ENCODE measurements around the gene GRK3.
"Not testable (repeated sequence)": the region's sequence is repeated elsewhere in the genome, so short reads cannot be mapped to it uniquely, and the experiment has no call there.

Gene GRK3

DNA sequence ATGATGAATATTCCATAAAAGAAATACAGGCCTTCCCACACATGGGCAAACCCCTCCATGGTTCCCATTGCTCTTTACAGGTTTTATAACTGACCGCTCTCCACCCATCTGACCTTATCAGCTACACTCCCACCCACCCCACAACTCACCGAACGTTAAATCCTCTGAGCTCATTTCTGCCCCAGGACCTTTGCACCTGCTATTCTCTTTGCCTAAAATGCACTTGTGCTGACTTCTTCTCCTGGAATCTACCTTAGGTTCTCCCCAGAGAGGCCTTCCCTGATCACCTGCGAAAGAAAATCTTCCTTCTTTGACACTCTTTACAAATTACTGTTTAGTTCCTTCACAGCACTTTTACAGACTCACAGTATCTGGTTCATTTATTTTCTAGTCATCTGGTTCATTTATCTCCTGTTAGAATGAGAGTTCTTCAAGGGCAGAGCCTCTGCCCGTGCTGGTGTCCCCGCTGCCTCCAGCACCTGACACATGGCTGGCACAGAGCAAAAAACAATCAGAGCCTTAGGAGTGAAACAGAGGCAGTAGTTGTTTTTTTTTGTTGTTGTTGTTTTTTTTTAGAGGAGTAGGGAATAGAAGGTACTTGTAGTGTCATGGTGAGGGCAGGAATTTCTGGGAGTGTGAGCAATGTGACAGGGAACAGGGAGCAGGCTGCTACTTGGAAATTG, 21.6 kb upstream of the GRK3 start:
- DNase-seq = no peak
- no peak for TF ChIP-seq POLR2A (IDR thresholded peaks at IDR 0.05; ENCODE audit: low read length)
- TF ChIP-seq GATA1 (IDR thresholded peaks at IDR 0.05; ENCODE audit: low read depth, low read length) = no peak

DNA sequence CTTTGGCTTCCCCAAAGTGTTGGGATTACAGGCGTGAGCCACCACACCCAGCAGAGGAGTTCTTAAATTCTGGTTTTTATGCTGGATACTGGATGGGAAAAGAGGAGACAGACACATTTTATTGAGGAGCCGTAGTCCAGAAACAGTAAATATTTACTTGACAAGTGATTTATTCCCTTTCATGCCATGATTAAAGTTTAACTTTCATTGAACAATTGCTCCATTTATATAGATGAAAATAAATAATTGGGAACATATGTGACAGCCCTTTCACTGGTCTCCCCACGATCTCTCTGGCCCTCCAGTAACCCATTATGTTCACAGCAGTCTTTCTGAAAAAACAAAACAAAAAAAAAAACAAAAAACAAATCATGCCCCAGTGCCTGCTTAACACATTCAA, 19.3 kb upstream of the GRK3 start:
- DNase-seq = no peak
- TF ChIP-seq GATA1 (IDR thresholded peaks at IDR 0.05; ENCODE audit: low read depth, low read length) (no peak), POLR2A (IDR thresholded peaks at IDR 0.05; ENCODE audit: low read length) (no peak)

GRCh38 chr22:25545672-25546071, 18.8 kb upstream of the GRK3 start:
- no peak for DNase-seq
- TF ChIP-seq GATA1 (IDR thresholded peaks at IDR 0.05; ENCODE audit: low read depth, low read length) (no peak), POLR2A (IDR thresholded peaks at IDR 0.05; ENCODE audit: low read length) (no peak)

GRCh38 chr22:25546242-25546641, 18.2 kb upstream of the GRK3 start:
- TF ChIP-seq GATA1 (IDR thresholded peaks at IDR 0.05; ENCODE audit: low read depth, low read length) = no peak
- TF ChIP-seq POLR2A (IDR thresholded peaks at IDR 0.05; ENCODE audit: low read length) = no peak
- DNase-seq = no peak

GRCh38 chr22:25546751-25547150, 17.7 kb upstream of the GRK3 start:
- no peak for DNase-seq
- TF ChIP-seq GATA1 (IDR thresholded peaks at IDR 0.05; ENCODE audit: low read depth, low read length) (no peak), POLR2A (IDR thresholded peaks at IDR 0.05; ENCODE audit: low read length) (no peak)

- TF ChIP-seq GATA1 (IDR thresholded peaks at IDR 0.05; ENCODE audit: low read depth, low read length) (no peak), POLR2A (IDR thresholded peaks at IDR 0.05; ENCODE audit: low read length) (no peak)
- no peak for DNase-seq
Measured at GRCh38 chr22:25548866-25549464, 15.5 kb upstream of the GRK3 start.

DNA sequence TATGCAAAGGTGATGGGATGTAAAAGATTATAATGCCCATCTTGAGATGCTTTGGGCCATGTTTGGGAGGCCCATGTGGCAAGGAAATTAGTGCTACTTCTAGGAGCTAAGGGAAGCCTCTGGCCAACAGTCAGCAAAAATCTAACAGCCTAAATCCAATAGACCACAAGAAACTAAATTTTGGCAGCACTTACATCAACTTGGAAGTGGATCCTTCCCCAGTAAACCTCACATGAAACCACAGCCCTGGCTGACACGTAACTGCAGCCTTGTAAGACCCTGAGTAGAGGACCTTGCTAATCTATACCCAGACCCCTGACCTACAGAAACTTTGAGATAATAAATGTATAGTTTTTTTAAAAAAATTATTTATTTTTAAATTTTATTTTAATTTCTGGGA, 13.1 kb upstream of the GRK3 start:
- DNase-seq = no peak
- no peak for TF ChIP-seq GATA1 (IDR thresholded peaks at IDR 0.05; ENCODE audit: low read depth, low read length)
- no peak for TF ChIP-seq POLR2A (IDR thresholded peaks at IDR 0.05; ENCODE audit: low read length)

GRCh38 chr22:25552405-25552804, 12.1 kb upstream of the GRK3 start:
- DNase-seq = not testable (repeated sequence)

GRCh38 chr22:25553131-25553530, 11.3 kb upstream of the GRK3 start:
- TF ChIP-seq GATA1 (IDR thresholded peaks at IDR 0.05; ENCODE audit: low read depth, low read length) = no peak
- no peak for TF ChIP-seq POLR2A (IDR thresholded peaks at IDR 0.05; ENCODE audit: low read length)
- no peak for DNase-seq

GRCh38 chr22:25554238-25554671, 10.2 kb upstream of the GRK3 start:
- no peak for TF ChIP-seq POLR2A (IDR thresholded peaks at IDR 0.05; ENCODE audit: low read length)
- no peak for TF ChIP-seq GATA1 (IDR thresholded peaks at IDR 0.05; ENCODE audit: low read depth, low read length)
- DNase-seq = no peak

GRCh38 chr22:25554689-25555088, 9.8 kb upstream of the GRK3 start:
- no peak for DNase-seq
- no peak for TF ChIP-seq POLR2A (IDR thresholded peaks at IDR 0.05; ENCODE audit: low read length)
- TF ChIP-seq GATA1 (IDR thresholded peaks at IDR 0.05; ENCODE audit: low read depth, low read length) = no peak

GRCh38 chr22:25555586-25555985, 8.9 kb upstream of the GRK3 start:
- no peak for DNase-seq
- TF ChIP-seq POLR2A (IDR thresholded peaks at IDR 0.05; ENCODE audit: low read length) = no peak
- TF ChIP-seq GATA1 (IDR thresholded peaks at IDR 0.05; ENCODE audit: low read depth, low read length) = no peak

DNA sequence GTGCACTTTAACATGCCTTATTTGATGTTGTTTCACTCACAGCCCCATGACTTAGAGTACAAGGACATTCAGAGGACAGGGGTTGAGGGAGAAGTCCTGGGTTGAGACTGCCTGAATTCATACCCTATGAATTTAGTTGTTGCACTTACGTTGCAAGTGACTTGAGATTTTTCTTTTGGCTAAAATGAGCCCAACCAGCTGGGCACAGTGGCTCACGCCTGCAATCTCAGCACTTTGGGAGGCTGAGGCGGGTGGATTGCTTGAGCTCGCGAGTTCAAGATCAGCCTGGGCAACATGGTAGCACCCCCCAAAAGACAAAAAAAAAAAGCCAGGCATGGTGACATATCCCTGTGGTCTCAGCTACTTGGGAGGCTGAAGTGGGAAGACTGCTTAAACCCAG, 7.3 kb upstream of the GRK3 start:
- TF ChIP-seq GATA1 (IDR thresholded peaks at IDR 0.05; ENCODE audit: low read depth, low read length) (no peak), POLR2A (IDR thresholded peaks at IDR 0.05; ENCODE audit: low read length) (no peak)
- DNase-seq = no peak

- no peak for DNase-seq
- TF ChIP-seq POLR2A (IDR thresholded peaks at IDR 0.05; ENCODE audit: low read length) (no peak), GATA1 (IDR thresholded peaks at IDR 0.05; ENCODE audit: low read depth, low read length) (no peak)
Measured at GRCh38 chr22:25558341-25558740, 6.1 kb upstream of the GRK3 start.

DNA sequence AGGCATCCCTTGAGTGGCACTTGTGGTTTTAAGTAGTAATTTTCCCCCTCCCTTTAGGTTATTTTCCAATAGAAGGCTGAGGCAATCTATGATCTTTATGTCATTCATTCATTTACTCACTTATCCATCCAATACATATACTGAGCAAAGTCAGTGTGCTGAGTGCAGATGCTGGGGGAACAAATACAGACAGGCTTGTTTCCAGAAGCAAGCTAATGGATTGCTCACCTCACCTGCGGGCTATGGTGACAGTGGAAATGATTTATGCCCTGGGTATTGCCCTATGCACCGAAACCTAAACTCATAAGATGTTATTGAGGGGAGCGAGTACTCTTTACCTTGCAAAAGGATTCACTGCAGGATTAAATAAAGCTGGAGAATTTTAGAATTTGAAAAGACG, 4.6 kb upstream of the GRK3 start:
- DNase-seq = not testable (repeated sequence)

GRCh38 chr22:25561182-25561581, 3.3 kb upstream of the GRK3 start:
- not testable (repeated sequence) for DNase-seq

DNA sequence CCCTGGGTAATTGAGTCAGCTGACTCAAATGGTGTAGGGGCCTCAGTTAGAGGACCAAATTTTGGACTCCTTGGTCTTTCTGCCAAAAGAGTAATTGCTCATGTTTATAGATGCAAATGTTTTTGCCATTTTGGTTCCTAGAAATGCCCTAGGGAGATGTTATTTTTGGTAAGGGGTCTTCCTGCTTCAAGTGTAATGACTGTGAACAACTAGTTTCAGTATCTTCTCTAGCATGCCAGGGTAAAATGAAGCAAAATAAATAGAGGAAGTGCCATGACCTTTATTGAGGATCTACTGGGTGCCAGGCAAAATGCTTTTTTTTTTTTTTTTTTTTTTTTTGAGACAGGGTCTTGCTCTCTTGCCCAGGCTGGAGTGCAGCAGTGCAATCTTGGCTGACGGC, 2.5 kb upstream of the GRK3 start:
- not testable (repeated sequence) for DNase-seq

DNA sequence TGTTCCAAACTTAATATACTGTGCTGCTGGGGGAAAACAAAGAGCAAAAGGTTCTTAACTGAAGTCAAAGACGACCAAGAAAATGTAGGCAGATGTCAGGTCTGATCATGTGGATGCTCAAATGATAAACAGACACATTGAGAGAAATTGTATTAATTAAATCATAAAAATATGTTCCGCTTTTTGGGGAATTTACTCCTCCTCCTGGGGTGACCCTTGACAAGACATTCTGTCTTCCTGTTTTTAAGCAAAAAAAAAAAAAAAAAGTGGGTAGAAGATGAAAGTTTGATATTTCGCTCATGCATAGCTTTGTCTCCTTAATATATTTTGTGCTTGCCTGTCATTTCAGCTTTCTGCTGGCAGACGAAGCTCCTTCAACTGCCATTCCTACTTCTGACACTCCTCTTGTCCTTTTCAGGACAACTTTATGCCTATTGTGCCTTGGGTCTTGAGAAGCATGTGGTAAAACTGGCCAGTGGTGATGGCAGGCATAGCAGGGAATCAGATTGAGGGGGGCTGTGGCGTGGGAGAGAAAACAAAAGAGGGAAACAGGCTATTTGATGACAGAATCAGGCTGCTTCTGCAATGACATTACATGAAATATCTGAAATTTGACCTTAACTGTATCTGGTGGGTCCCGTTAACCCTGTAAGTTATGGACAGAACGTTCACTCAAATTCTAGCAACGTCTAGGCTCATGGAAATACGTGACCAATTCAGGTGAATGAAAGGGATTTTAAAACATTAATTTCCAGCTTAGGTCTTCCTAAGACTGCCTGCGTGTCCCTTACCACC, 1.3 kb upstream of the GRK3 start:
- DNase-seq = not testable (repeated sequence)
